ENCODE results near the gene ZC2HC1B.

DNA sequence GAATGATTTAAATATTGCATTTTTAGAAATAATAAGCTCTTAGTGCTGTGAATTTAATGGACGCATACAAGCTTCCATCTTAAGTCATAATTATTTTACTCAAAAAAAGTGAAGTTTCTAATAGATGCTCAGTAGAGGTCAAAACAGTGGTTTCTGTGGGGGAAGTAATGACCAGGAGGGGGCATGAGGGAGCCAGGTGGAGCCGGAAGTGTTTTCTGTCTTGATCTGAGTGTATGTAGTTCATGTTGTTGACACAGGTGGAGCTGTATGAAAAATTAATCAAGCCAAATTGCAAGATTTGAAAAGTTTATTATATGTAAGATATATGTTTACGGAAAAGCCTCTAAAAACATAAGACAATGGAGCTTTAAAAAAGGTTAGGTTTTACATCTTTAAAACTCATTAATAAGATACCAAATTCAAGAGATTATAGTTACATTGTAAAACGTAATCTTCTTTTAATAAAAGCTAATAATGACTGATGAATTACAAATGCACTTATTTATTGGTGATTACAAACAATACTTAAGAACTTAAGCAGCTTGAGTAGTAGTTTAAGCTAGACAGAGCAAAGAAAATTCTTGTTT lies 75.8 kb downstream of the ZC2HC1B start:
- TF ChIP-seq, protein P1, sequence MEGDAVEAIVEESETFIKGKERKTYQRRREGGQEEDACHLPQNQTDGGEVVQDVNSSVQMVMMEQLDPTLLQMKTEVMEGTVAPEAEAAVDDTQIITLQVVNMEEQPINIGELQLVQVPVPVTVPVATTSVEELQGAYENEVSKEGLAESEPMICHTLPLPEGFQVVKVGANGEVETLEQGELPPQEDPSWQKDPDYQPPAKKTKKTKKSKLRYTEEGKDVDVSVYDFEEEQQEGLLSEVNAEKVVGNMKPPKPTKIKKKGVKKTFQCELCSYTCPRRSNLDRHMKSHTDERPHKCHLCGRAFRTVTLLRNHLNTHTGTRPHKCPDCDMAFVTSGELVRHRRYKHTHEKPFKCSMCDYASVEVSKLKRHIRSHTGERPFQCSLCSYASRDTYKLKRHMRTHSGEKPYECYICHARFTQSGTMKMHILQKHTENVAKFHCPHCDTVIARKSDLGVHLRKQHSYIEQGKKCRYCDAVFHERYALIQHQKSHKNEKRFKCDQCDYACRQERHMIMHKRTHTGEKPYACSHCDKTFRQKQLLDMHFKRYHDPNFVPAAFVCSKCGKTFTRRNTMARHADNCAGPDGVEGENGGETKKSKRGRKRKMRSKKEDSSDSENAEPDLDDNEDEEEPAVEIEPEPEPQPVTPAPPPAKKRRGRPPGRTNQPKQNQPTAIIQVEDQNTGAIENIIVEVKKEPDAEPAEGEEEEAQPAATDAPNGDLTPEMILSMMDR (IDR thresholded peaks at IDR 0.05) = peak; percentile 83
- TF ChIP-seq EZH2phosphoT487 (IDR thresholded peaks at IDR 0.05) = no peak
